Measurements from ENCODE around the gene COX10.

DNA sequence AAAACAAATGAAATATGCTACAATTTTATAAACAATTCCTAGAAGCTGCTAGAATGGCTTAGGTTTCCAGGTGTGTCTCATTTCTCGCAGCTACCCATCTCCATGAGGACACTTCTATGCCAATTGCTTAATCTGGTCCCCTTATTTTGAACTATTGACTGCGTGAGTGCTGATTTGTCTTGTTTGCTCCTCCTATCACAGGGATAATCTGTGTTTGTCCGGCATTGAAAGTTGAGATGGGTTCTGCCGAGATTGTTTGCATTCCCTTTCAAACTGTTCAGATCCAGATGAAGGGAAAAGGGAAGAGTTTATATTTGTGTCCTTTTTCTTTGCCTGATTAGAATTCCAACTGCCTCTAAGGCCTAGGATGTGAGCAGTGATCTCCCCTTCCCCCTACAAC, 21.7 kb upstream of the COX10 start:
- TF ChIP-seq, protein P1, sequence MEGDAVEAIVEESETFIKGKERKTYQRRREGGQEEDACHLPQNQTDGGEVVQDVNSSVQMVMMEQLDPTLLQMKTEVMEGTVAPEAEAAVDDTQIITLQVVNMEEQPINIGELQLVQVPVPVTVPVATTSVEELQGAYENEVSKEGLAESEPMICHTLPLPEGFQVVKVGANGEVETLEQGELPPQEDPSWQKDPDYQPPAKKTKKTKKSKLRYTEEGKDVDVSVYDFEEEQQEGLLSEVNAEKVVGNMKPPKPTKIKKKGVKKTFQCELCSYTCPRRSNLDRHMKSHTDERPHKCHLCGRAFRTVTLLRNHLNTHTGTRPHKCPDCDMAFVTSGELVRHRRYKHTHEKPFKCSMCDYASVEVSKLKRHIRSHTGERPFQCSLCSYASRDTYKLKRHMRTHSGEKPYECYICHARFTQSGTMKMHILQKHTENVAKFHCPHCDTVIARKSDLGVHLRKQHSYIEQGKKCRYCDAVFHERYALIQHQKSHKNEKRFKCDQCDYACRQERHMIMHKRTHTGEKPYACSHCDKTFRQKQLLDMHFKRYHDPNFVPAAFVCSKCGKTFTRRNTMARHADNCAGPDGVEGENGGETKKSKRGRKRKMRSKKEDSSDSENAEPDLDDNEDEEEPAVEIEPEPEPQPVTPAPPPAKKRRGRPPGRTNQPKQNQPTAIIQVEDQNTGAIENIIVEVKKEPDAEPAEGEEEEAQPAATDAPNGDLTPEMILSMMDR (IDR thresholded peaks at IDR 0.05), result no peak
- TF ChIP-seq POLR2AphosphoS5 (IDR thresholded peaks at IDR 0.05) (no peak), POLR2A (IDR thresholded peaks at IDR 0.05) (no peak), EP300 (IDR thresholded peaks at IDR 0.05) (no peak)
